CD14-positive monocyte (primary cell): ENCODE data around the gene MTX2. TPM values are rescaled to one million over a fixed set of nuclear protein-coding genes. Genes with fewer than 3 reads are reported as not detected.

ENCODE experiments used
- DNase-seq, 3 donors: peaks; one replicate each; pipeline ENCODE4 v3.0.0-alpha.2; 2011 to 2022
- H2AFZ ChIP-seq: 2 replicates; pipeline ENCODE4 v1.6.0; 2012; ENCODE audit warnings: mild to moderate bottlenecking, low read depth, low read length, inconsistent platforms; ENCODE audit not compliant: insufficient read depth, poor library complexity, severe bottlenecking
- H3K27ac ChIP-seq, 2 donors: 1 replicate in 1 of 2; 2 replicates in 1 of 2; pipeline ENCODE4 v1.5.1; 2012 to 2013; ENCODE audit warnings: low read length in 2 of 2, control low read depth in 1 of 2, inconsistent platforms in 1 of 2, low read depth in 1 of 2, mild to moderate bottlenecking in 1 of 2
- H3K27me3 ChIP-seq, 2 donors: one replicate each; pipeline versions ENCODE4 v1.6.0 to v1.6.1; 2011 to 2013; ENCODE audit warnings: low read length in 2 of 2; ENCODE audit not compliant: control insufficient read depth in 2 of 2, insufficient read depth in 2 of 2
- H3K36me3 ChIP-seq, 2 donors: replicated peaks in 1 of 2; 1 replicate in 1 of 2; 2 replicates in 1 of 2; pipeline versions ENCODE4 v1.5.1 to v1.6.1; 2012 to 2013; ENCODE audit warnings: low read length in 2 of 2, control low read depth in 1 of 2, inconsistent platforms in 1 of 2, mild to moderate bottlenecking in 1 of 2; ENCODE audit not compliant: insufficient read depth in 2 of 2, control insufficient read depth in 1 of 2
- H3K4me1 ChIP-seq, 2 donors: 1 replicate in 1 of 2; 2 replicates in 1 of 2; pipeline versions ENCODE4 v1.5.1 to v1.6.1; 2012 to 2013; ENCODE audit warnings: low read length in 2 of 2, control low read depth in 1 of 2, inconsistent platforms in 1 of 2, mild to moderate bottlenecking in 1 of 2, moderate library complexity in 1 of 2; ENCODE audit not compliant: insufficient read depth in 2 of 2, control insufficient read depth in 1 of 2
- H3K4me2 ChIP-seq: replicated peaks from 2 replicates; pipeline ENCODE3; 2012; ENCODE audit warnings: low read length, moderate library complexity, mild to moderate bottlenecking; ENCODE audit not compliant: poor library complexity, severe bottlenecking; ENCODE audit errors: extremely low read depth
- H3K4me3 ChIP-seq, 3 experiments: fragments of 200-600 bp in 1 of 3; sonication (generic) in 1 of 3; replicated peaks in 1 of 3; 1 replicate in 2 of 3; 2 replicates in 1 of 3; pipeline ENCODE4 v1.5.1; 2011 to 2013; ENCODE audit warnings: low read length in 3 of 3, mild to moderate bottlenecking in 3 of 3, control low read depth in 2 of 3, low read depth in 2 of 3, inconsistent platforms in 1 of 3, moderate library complexity in 1 of 3
- H3K79me2 ChIP-seq: 2 replicates; pipeline ENCODE4 v1.6.0; 2012; ENCODE audit warnings: mild to moderate bottlenecking, control low read depth, inconsistent platforms, low read length, moderate library complexity; ENCODE audit not compliant: insufficient read depth
- H3K9ac ChIP-seq: 2 replicates; pipeline ENCODE4 v1.6.0; 2017; ENCODE audit warnings: low read length, mild to moderate bottlenecking; ENCODE audit not compliant: insufficient read depth, poor library complexity, severe bottlenecking
- H3K9me3 ChIP-seq, 2 donors: replicated peaks in 1 of 2; 1 replicate in 1 of 2; 2 replicates in 1 of 2; pipeline versions ENCODE4 v1.5.1 to v1.6.1; 2012 to 2013; ENCODE audit warnings: low read length in 2 of 2, control low read depth in 1 of 2; ENCODE audit not compliant: control insufficient read depth in 1 of 2, insufficient read depth in 1 of 2
- H4K20me1 ChIP-seq: 2 replicates; pipeline ENCODE4 v1.6.0; 2012; ENCODE audit warnings: mild to moderate bottlenecking, low read length, control low read depth, moderate library complexity; ENCODE audit not compliant: insufficient read depth
- H3K27ac Mint-ChIP-seq, 7 donors: one replicate each; pipeline ENCODE4 v1.8.0; 2020; ENCODE audit warnings: mild to moderate bottlenecking in 7 of 7, mixed read lengths in 7 of 7, moderate library complexity in 6 of 7, inconsistent platforms in 2 of 7
- H3K27me3 Mint-ChIP-seq, 3 donors: one replicate each; pipeline ENCODE4 v1.8.0; 2021 to 2022; ENCODE audit warnings: low read depth in 3 of 3, mild to moderate bottlenecking in 3 of 3, mixed read lengths in 3 of 3, moderate library complexity in 3 of 3, inconsistent platforms in 1 of 3
- H3K36me3 Mint-ChIP-seq, 2 donors: one replicate each; pipeline ENCODE4 v1.8.0; 2020; ENCODE audit warnings: mixed read lengths in 2 of 2, inconsistent platforms in 1 of 2, mild to moderate bottlenecking in 1 of 2
- H3K4me1 Mint-ChIP-seq: one replicate; pipeline ENCODE4 v1.8.0; 2020; ENCODE audit warnings: mild to moderate bottlenecking, mixed read lengths
- H3K4me3 Mint-ChIP-seq, 2 donors: one replicate each; pipeline ENCODE4 v1.8.0; 2020; ENCODE audit warnings: mild to moderate bottlenecking in 2 of 2, mixed read lengths in 2 of 2, moderate library complexity in 1 of 2
- H3K9me3 Mint-ChIP-seq, 7 donors: one replicate each; pipeline ENCODE4 v1.8.0; 2020 to 2022; ENCODE audit warnings: mixed read lengths in 7 of 7, mild to moderate bottlenecking in 6 of 7, moderate library complexity in 6 of 7, inconsistent platforms in 2 of 7
- CTCF ChIP-seq: fragments of 200-600 bp; IDR thresholded peaks from one replicate; pipeline ENCODE4 v1.8.0; 2022; ENCODE audit warnings: antibody characterized with exemption, mild to moderate bottlenecking
- WGBS: methylation state at CpG from one replicate; pipeline ENCODE4 v1.1.5; 2013; ENCODE audit warnings: missing lambda C conversion rate; ENCODE audit not compliant: insufficient coverage; 5-methylcytosine and 5-hydroxymethylcytosine counted together
- intact Hi-C, 2 donors: fragments of 100-400 bp; cut with micrococcal nuclease; formaldehyde crosslinking; loops; one replicate each; pipeline versions ENCODE4 v1.15.0 to v1.15.1; 2023
- polyA plus RNA-seq, 3 donors: library from polyadenylated mRNA; depleted of rRNA in 1 of 3; unstranded in 2 of 3; stranded (reverse) in 1 of 3; fragments of 300-500 nt in 2 of 3; fragments of >200 nt in 1 of 3; fragmentation: Illumina TruSeq in 2 of 3; gene quantifications; 1 replicate in 2 of 3; 2 replicates in 1 of 3; pipeline ENCODE4 v1.2.3, GENCODE V29; 2012 to 2021

Gene MTX2
- polyA plus RNA-seq, 3 donors, result 7.6 to 9.8 (median 7.6) TPM

- no peaks in the 10 kb centered on the region for H3K9me3 ChIP-seq
- no peaks in the 10 kb centered on the region for H3K36me3 ChIP-seq
- no peaks in the 10 kb centered on the region for H3K4me1 ChIP-seq
- H3K27me3 ChIP-seq, result peaks cover 0 to 4% of the 10 kb centered on the region in 2 donors
- H3K27ac Mint-ChIP-seq, result no peak overlapping the region
- no peak overlapping the region for H3K9ac ChIP-seq
- intact Hi-C loops, result no loop called here
- no peak overlapping the region for H3K4me3 Mint-ChIP-seq
- no peaks in the 10 kb centered on the region for H3K36me3 Mint-ChIP-seq
- no peak overlapping the region for H2AFZ ChIP-seq
- WGBS, result no CpG with 5 or more reads among the region's 2 CpGs
- H3K4me2 ChIP-seq, result no peak overlapping the region
- no peaks in the 10 kb centered on the region for H3K79me2 ChIP-seq
- DNase-seq, result no peak
- H3K4me3 ChIP-seq, result no peak overlapping the region
- peaks cover 0 to 7% (median 0%) of the 10 kb centered on the region in 7 donors for H3K9me3 Mint-ChIP-seq
- H3K4me1 Mint-ChIP-seq, result no peaks in the 10 kb centered on the region
- no peaks in the 10 kb centered on the region for H4K20me1 ChIP-seq
- H3K27ac ChIP-seq, result no peak overlapping the region
- H3K27me3 Mint-ChIP-seq, result peaks cover 14 to 19% (median 14%) of the 10 kb centered on the region in 3 donors
- no peak for TF ChIP-seq CTCF
These were observed 35.1 kb upstream of the MTX2 start for GRCh38 chr2:176234156-176234555.

GRCh38 chr2:176234940-176235339, 34.3 kb upstream of the MTX2 start:
- Histone ChIP-seq H3K79me2 (no peaks in the 10 kb centered on the region), H3K9ac (no peak overlapping the region), H3K36me3 (no peaks in the 10 kb centered on the region), H4K20me1 (no peaks in the 10 kb centered on the region), H3K27me3 (peaks cover 0 to 4% of the 10 kb centered on the region in 2 donors), H2AFZ (no peak overlapping the region), H3K4me3 (no peak overlapping the region), H3K4me1 (no peaks in the 10 kb centered on the region), H3K27ac (no peak overlapping the region), H3K4me2 (no peak overlapping the region), H3K9me3 (no peaks in the 10 kb centered on the region)
- intact Hi-C loops, result no loop called here
- no peak for TF ChIP-seq CTCF
- DNase-seq, result no peak
- Mint-ChIP-seq H3K27me3 (peaks cover 11 to 23% (median 12%) of the 10 kb centered on the region in 3 donors), H3K27ac (no peak overlapping the region), H3K4me3 (no peak overlapping the region), H3K9me3 (peaks cover 0 to 7% (median 0%) of the 10 kb centered on the region in 7 donors), H3K4me1 (no peaks in the 10 kb centered on the region), H3K36me3 (no peaks in the 10 kb centered on the region)
- 86% methylated on average over 1 of the region's 1 CpG for WGBS
